PC-9 (cell line): ENCODE data around the gene EMP1. TPM values are rescaled to one million over a fixed set of nuclear protein-coding genes. Genes with fewer than 3 reads are reported as not detected.

Experiments
- BruUV-seq: library from RNA; stranded (reverse); fragments of 400-500 nt; replicated peaks from 2 replicates; lab custom pipeline; 2021; lab: Mats Ljungman, UMichigan
- CTCF ChIA-PET: fragments of 300-600 bp; sonication (Branson Sonifier 250); formaldehyde crosslinking; loops from one replicate; lab custom pipeline; 2022; ENCODE audit warnings: antibody characterized with exemption; lab: Charles Lee
- POLR2A ChIA-PET: fragments of 300-600 bp; sonication (Branson Sonifier 250); formaldehyde crosslinking; loops from one replicate; lab custom pipeline; 2022; ENCODE audit warnings: antibody characterized with exemption; ENCODE audit not compliant: unreplicated experiment; lab: Charles Lee
- DNase-seq, 2 experiments: peaks; one replicate each; pipeline versions ENCODE4 v3.0.0 to v3.0.0-alpha.2; 2015 to 2022; ENCODE audit warnings: mixed read lengths in 1 of 2
- H2AFZ ChIP-seq: fragments of 200-600 bp; sonication (generic); 2 replicates; pipeline ENCODE4 v1.8.1; 2017; ENCODE audit warnings: antibody characterized with exemption
- H3F3A ChIP-seq: fragments of 200-600 bp; sonication (generic); 2 replicates; pipeline ENCODE4 v1.8.1; 2017; ENCODE audit warnings: antibody characterized with exemption, mild to moderate bottlenecking, low read depth; ENCODE audit not compliant: insufficient read depth
- H3K27ac ChIP-seq: fragments of 200-600 bp; sonication (generic); 2 replicates; pipeline ENCODE4 v1.6.1; 2016; ENCODE audit warnings: mixed run types
- H3K27me3 ChIP-seq: fragments of 200-600 bp; sonication (generic); 2 replicates; pipeline ENCODE4 v1.6.1; 2016; ENCODE audit warnings: low read depth, mixed run types; ENCODE audit not compliant: insufficient read depth
- H3K36me3 ChIP-seq: fragments of 200-600 bp; sonication (generic); 2 replicates; pipeline ENCODE4 v1.6.1; 2016; ENCODE audit warnings: low read depth, mixed run types
- H3K4me1 ChIP-seq: fragments of 200-600 bp; sonication (generic); replicated peaks from 2 replicates; pipeline ENCODE4 v1.6.1; 2016; ENCODE audit warnings: mixed run types; ENCODE audit not compliant: insufficient read depth
- H3K4me2 ChIP-seq: fragments of 200-600 bp; sonication (generic); 2 replicates; pipeline ENCODE4 v1.6.1; 2017; ENCODE audit warnings: mixed run types
- H3K4me3 ChIP-seq: fragments of 200-600 bp; sonication (generic); 2 replicates; pipeline ENCODE4 v1.6.1; 2016; ENCODE audit warnings: mixed run types
- H3K79me2 ChIP-seq: fragments of 200-600 bp; sonication (generic); 2 replicates; pipeline ENCODE4 v1.6.1; 2017; ENCODE audit warnings: low read depth, mixed run types
- H3K9me2 ChIP-seq: fragments of 200-600 bp; sonication (generic); 2 replicates; pipeline ENCODE4 v1.8.1; 2017; ENCODE audit warnings: mild to moderate bottlenecking; ENCODE audit not compliant: insufficient read depth
- H3K9me3 ChIP-seq: fragments of 200-600 bp; sonication (generic); 2 replicates; pipeline ENCODE4 v1.8.1; 2016; ENCODE audit warnings: low read depth; ENCODE audit not compliant: insufficient read depth
- H4K20me1 ChIP-seq: fragments of 200-600 bp; sonication (generic); 2 replicates; pipeline ENCODE4 v1.8.1; 2017; ENCODE audit not compliant: insufficient read depth
- EZH2 ChIP-seq: fragments of 200-600 bp; sonication (generic); IDR thresholded peaks from 2 replicates; pipeline ENCODE4 v1.8.0; 2017; ENCODE audit warnings: antibody characterized with exemption, low read depth
- intact Hi-C: fragments of 100-400 bp; cut with micrococcal nuclease; formaldehyde crosslinking; loops from one replicate; pipeline ENCODE4 v1.10.0; 2022; ENCODE audit not compliant: unreplicated experiment
- total RNA-seq: library from RNA; stranded (reverse); gene quantifications from 2 replicates; pipeline ENCODE4 v1.2.3, GENCODE V29; 2021
- TF ChIP-seq, protein P1 (sequence below): fragments of 200-600 bp; sonication (generic); conservative IDR thresholded peaks from 2 replicates; pipeline ENCODE4 v1.6.1; 2017; ENCODE audit warnings: mixed run types, antibody characterized with exemption, mild to moderate bottlenecking, moderate library complexity

The EMP1 gene
- total RNA-seq, 1 experiment from 2014 or later: 909 TPM

DNA sequence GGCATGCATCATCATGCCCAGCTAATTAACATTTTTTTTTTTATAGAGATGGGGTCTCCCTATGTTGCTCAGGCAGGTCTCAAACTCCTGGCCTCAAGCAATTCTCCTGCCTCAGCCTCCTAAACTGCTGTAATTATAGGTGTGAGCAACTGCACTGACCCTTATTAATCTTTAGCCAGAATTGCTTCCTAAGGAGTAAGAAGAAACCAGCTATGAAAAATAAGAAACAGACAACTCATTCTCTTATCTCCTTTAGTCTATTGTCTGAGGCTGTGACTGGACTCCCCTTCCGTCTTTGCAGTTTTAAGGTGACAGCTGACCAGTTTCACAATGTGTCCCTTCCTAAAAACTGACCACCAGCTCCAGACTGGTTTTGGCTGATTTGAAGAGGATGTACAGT is 52.4 kb downstream of the EMP1 start:
- Histone ChIP-seq H3K79me2 (no peaks in the 10 kb centered on the region), H3K27ac (no peak overlapping the region), H3K4me1 (peaks cover 13% of the 10 kb centered on the region), H3K36me3 (no peaks in the 10 kb centered on the region), H2AFZ (no peak overlapping the region), H3F3A (peaks cover 14% of the 10 kb centered on the region; the same call in 1 of the 2 replicates), H3K4me3 (no peak overlapping the region), H3K9me2 (no peaks in the 10 kb centered on the region), H3K27me3 (no peaks in the 10 kb centered on the region), H4K20me1 (no peaks in the 10 kb centered on the region), H3K4me2 (no peak overlapping the region), H3K9me3 (no peaks in the 10 kb centered on the region)
- TF ChIP-seq EZH2: no peak
- TF ChIP-seq, protein P1, sequence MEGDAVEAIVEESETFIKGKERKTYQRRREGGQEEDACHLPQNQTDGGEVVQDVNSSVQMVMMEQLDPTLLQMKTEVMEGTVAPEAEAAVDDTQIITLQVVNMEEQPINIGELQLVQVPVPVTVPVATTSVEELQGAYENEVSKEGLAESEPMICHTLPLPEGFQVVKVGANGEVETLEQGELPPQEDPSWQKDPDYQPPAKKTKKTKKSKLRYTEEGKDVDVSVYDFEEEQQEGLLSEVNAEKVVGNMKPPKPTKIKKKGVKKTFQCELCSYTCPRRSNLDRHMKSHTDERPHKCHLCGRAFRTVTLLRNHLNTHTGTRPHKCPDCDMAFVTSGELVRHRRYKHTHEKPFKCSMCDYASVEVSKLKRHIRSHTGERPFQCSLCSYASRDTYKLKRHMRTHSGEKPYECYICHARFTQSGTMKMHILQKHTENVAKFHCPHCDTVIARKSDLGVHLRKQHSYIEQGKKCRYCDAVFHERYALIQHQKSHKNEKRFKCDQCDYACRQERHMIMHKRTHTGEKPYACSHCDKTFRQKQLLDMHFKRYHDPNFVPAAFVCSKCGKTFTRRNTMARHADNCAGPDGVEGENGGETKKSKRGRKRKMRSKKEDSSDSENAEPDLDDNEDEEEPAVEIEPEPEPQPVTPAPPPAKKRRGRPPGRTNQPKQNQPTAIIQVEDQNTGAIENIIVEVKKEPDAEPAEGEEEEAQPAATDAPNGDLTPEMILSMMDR: no peak
- no peak for DNase-seq
- BruUV-seq: no TSS peak
- ChIA-PET POLR2A (interaction anchor here (0.7 kb wide), 3 partner anchors 40 to 132 kb away, joined by 3 to 6 read pairs (median 4); partner anchors contain the start of gene EMP1), CTCF (interaction anchor here (0.6 to 1.1 kb wide), 2 partner anchors 14 to 409 kb away, joined by 3 to 5 read pairs; no protein-coding TSS in a partner anchor)
- intact Hi-C loops: no loop called here

DNA sequence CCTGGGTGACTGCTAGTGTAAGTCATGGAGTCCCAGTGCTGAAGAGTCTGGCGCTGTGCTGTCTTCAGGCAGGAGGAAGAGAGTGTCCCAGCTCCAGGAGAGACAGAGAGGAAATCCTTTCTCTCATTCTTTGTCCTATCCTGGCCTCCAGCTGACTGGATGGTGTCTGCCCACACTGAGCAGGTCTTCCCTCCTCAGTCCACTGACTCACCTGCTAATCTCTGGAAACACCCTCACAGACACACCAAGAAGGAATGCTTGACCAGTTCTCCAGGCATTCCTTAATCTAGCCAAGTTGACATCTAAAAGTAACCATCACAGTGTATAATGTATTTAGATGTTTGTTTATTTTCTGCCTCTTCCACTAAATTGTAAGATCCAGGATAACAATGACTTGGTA is 53.9 kb downstream of the EMP1 start:
- ChIA-PET POLR2A (no interaction called here), CTCF (no interaction called here)
- peak; percentile 71 to 85 for DNase-seq
- Histone ChIP-seq H3K79me2 (no peaks in the 10 kb centered on the region), H4K20me1 (no peaks in the 10 kb centered on the region), H2AFZ (no peak overlapping the region), H3K4me1 (peaks cover 19% of the 10 kb centered on the region), H3K27ac (peak overlapping the region; percentile 42), H3K36me3 (no peaks in the 10 kb centered on the region), H3K4me2 (peak overlapping the region; percentile 23), H3K9me3 (no peaks in the 10 kb centered on the region), H3K9me2 (no peaks in the 10 kb centered on the region), H3K27me3 (no peaks in the 10 kb centered on the region), H3F3A (peaks cover 14% of the 10 kb centered on the region; the same call in 1 of the 2 replicates), H3K4me3 (no peak overlapping the region)
- TF ChIP-seq, protein P1: no peak
- no peak for TF ChIP-seq EZH2
- intact Hi-C loops: no loop called here
- no TSS peak for BruUV-seq

GRCh38 chr12:13251521-13251920 is 55.0 kb downstream of the EMP1 start:
- no peaks in the 10 kb centered on the region for H3K79me2 ChIP-seq
- H3F3A ChIP-seq: peaks cover 14% of the 10 kb centered on the region; the same call in 1 of the 2 replicates
- POLR2A ChIA-PET: no interaction called here
- intact Hi-C loops: no loop called here
- H4K20me1 ChIP-seq: no peaks in the 10 kb centered on the region
- no peaks in the 10 kb centered on the region for H3K27me3 ChIP-seq
- no peak overlapping the region for H3K4me2 ChIP-seq
- H3K9me3 ChIP-seq: no peaks in the 10 kb centered on the region
- CTCF ChIA-PET: interaction anchor here (0.5 kb wide), 1 partner anchor 372 kb away, joined by 4 read pairs; no protein-coding TSS in a partner anchor
- H3K27ac ChIP-seq: no peak overlapping the region
- no TSS peak for BruUV-seq
- peaks cover 26% of the 10 kb centered on the region for H3K4me1 ChIP-seq
- H3K9me2 ChIP-seq: no peaks in the 10 kb centered on the region
- no peaks in the 10 kb centered on the region for H3K36me3 ChIP-seq
- TF ChIP-seq, protein P1: no peak
- no peak overlapping the region for H2AFZ ChIP-seq
- no peak for DNase-seq
- H3K4me3 ChIP-seq: no peak overlapping the region
